Transverse colon (tissue), 4 donors: ENCODE measurements around the gene CACNA1B.

Source experiments
- CTCF ChIP-seq, 5 experiments: fragments of 200-600 bp in 3 of 5; fragments of 450-650 bp in 2 of 5; sonication (generic) in 3 of 5; IDR thresholded peaks; 1 replicate in 2 of 5; 2 replicates in 3 of 5; pipeline ENCODE4 v1.5.1; 2016 to 2017; ENCODE audit warnings: antibody characterized with exemption in 5 of 5, inconsistent platforms in 3 of 5, mild to moderate bottlenecking in 2 of 5, moderate library complexity in 1 of 5
- POLR2AphosphoS5 ChIP-seq, 3 donors: sonication (generic); formaldehyde crosslinking; IDR thresholded peaks; one replicate each; pipeline ENCODE4 v1.6.1; 2016; ENCODE audit warnings: antibody characterized with exemption in 3 of 3

GRCh38 chr9:137972355-137972987 lies 94.9 kb downstream of the CACNA1B start:
- TF ChIP-seq POLR2AphosphoS5 (IDR thresholded peaks at IDR 0.05) (no peak), CTCF (IDR thresholded peaks at IDR 0.05) (no peak)
